Activated CD4-positive, alpha-beta memory T cell treated with anti-CD3 and anti-CD28 coated beads, Interleukin-2, amount 10 ng/mL, durations not matched to agents 7 days and 5 days (primary cell): Measurements from ENCODE around the gene PGS1. TPM values are rescaled to one million over a fixed set of nuclear protein-coding genes. Genes with fewer than 3 reads are reported as not detected.

Experiments
- CTCF ChIA-PET: fragments of 350-600 bp; sonication (Branson Sonifier 250); formaldehyde crosslinking; loops from one replicate; lab custom pipeline; 2021; ENCODE audit warnings: antibody characterized with exemption, inconsistent platforms; lab: Charles Lee
- POLR2A ChIA-PET: fragments of 350-600 bp; sonication (Branson Sonifier 250); formaldehyde crosslinking; loops from one replicate; lab custom pipeline; 2021; ENCODE audit warnings: antibody characterized with exemption; lab: Charles Lee
- DNase-seq: peaks from one replicate; pipeline ENCODE4 v3.0.0-alpha.2; 2020
- H3K27ac Mint-ChIP-seq: one replicate; pipeline ENCODE4 v1.8.0; 2021; ENCODE audit warnings: mild to moderate bottlenecking, mixed read lengths
- H3K27me3 Mint-ChIP-seq: one replicate; pipeline ENCODE4 v1.8.0; 2021; ENCODE audit warnings: mixed read lengths
- H3K36me3 Mint-ChIP-seq: one replicate; pipeline ENCODE4 v1.8.0; 2021; ENCODE audit warnings: low read depth, mixed read lengths
- H3K4me1 Mint-ChIP-seq: one replicate; pipeline ENCODE4 v1.8.0; 2021; ENCODE audit warnings: mixed read lengths
- H3K4me3 Mint-ChIP-seq: one replicate; pipeline ENCODE4 v1.8.0; 2021; ENCODE audit warnings: mild to moderate bottlenecking, mixed read lengths
- H3K9me3 Mint-ChIP-seq: one replicate; pipeline ENCODE4 v1.8.0; 2021; ENCODE audit warnings: mixed read lengths
- total RNA-seq, 2 experiments: library from RNA; stranded (reverse); gene quantifications; one replicate each; pipeline ENCODE4 v1.2.3, GENCODE V29; 2021

Gene PGS1
- total RNA-seq, 2 experiments from 2014 or later: 70.7 to 75.5 TPM

DNA sequence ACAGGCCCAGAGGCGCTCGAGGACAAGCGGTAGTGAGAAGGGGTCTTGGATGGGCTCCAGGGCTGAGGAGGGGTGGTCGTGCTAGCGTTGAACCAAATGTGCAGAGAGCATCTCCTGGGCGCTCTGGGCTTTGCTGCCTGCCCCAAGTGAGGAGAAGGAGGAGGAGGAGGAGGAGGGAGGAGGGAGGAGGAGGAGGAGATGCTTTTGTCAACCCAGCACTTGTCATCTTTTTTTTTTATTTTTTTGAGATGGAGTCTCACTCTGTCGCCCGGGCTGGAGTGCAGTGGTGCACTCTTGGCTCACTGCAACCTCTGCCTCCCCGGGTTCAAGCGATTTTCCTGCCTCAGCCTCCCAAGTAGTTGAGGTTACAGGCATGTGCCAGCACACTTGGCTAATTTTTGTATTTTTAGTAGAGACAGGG, 59.8 kb downstream of the PGS1 start:
- ChIA-PET POLR2A (no interaction called here), CTCF (no interaction called here)
- Mint-ChIP-seq H3K36me3 (no peaks in the 10 kb centered on the region), H3K4me1 (no peaks in the 10 kb centered on the region), H3K9me3 (no peaks in the 10 kb centered on the region), H3K4me3 (no peak overlapping the region), H3K27ac (no peak overlapping the region), H3K27me3 (no peaks in the 10 kb centered on the region)
- DNase-seq: no peak

DNA sequence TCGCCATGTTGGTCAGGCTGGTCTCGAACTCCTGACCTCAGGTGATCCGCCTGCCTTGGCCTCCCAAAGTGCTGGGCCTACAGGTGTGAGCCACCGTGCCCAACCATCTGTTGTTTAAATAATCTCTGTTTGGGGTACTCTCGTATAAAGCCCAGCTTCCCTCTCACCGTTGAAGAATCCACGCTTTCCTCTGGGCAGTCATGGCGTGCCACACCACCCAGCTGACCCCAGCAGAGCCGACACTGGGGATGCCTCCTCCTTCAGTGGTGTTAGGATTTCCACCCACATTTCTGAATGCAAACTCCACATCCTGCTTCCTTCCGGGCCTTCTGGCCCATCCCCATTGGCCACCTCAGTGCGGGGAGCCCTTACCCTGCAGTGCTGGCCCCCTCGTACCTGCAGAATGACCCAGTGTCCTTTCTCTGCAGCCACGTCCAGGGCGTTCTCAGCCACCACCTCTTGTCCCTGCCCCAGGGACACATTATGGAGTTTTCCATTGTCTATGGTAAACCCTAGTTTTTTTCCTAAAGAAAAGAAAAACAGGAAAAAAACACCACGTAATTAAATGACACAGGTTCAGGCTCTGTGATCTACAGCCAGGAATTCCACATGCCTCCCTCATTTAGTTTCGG, 60.4 kb downstream of the PGS1 start:
- Mint-ChIP-seq H3K4me1 (no peaks in the 10 kb centered on the region), H3K27me3 (no peaks in the 10 kb centered on the region), H3K36me3 (no peaks in the 10 kb centered on the region), H3K9me3 (no peaks in the 10 kb centered on the region), H3K4me3 (no peak overlapping the region), H3K27ac (no peak overlapping the region)
- POLR2A ChIA-PET: no interaction called here
- DNase-seq: no peak
- CTCF ChIA-PET: no interaction called here

DNA sequence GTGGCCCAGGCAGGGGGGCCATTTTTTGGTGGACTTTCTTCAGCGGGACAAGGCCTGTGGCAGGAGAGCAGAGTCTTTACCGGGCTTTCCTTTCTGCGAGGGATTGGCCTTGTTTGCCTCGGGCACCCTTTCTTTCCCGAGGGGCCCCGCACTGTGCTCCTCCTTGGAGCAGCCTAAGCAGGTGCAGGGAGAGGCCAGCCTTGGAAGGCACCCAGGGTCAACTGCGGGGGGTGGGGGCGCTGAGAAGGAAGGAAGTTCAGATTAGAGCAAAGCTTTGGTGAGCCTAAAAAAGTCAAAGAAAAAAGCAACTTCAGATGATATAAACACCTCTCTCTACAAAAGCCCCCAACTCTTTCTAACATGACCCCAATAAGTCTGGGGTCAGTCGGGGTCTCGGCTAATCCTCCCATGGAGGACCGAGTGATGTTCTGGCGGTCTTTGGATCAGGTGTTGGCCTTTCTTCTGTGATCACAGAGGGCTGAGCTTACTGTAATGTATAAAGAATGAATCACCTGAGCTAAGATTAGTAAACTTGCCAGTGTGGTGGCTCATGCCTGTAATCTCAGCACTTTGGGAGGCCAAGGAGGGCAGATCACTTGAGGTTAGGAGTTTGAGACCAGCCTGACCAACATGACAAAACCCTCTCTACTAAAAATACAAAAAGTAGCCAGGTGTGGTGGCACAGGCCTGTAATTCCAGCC, 63.0 kb downstream of the PGS1 start:
- H3K36me3 Mint-ChIP-seq: no peaks in the 10 kb centered on the region
- no peaks in the 10 kb centered on the region for H3K9me3 Mint-ChIP-seq
- CTCF ChIA-PET: no interaction called here
- POLR2A ChIA-PET: no interaction called here
- H3K27ac Mint-ChIP-seq: no peak overlapping the region
- H3K4me3 Mint-ChIP-seq: no peak overlapping the region
- H3K4me1 Mint-ChIP-seq: no peaks in the 10 kb centered on the region
- no peak for DNase-seq
- H3K27me3 Mint-ChIP-seq: peaks cover 2% of the 10 kb centered on the region

DNA sequence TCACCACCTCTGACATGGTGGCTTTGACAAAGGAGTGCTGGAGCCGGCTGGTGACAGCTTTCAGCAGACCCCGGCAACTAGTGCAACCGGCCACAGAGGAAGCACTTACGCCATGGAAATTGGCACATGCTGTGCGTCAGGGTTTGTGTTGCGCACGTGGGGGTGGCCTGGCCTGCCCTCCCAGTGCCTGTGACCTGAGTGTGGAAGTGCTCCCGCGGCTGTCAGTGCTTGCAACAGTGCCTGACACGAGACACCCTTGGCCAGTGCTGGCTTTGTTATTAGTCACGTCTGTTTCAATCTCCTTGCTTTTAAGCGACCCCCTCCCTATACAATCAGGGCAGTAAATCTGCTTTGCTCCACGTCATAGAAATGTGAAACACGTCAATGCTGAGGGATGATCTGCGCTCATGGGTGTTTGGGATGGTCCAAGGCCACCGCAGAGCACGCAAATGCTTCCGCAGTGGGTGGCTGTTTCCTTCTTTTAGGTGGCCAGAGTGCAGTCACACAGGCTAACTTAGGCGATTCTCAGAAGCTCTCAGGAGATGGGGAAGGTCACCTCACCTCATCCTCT, 64.3 kb downstream of the PGS1 start:
- Mint-ChIP-seq H3K27ac (no peak overlapping the region), H3K4me3 (no peak overlapping the region), H3K9me3 (no peaks in the 10 kb centered on the region), H3K27me3 (peaks cover 2% of the 10 kb centered on the region), H3K4me1 (no peaks in the 10 kb centered on the region), H3K36me3 (no peaks in the 10 kb centered on the region)
- DNase-seq: no peak
- ChIA-PET CTCF (no interaction called here), POLR2A (no interaction called here)

- Mint-ChIP-seq H3K27ac (no peak overlapping the region), H3K27me3 (peaks cover 2% of the 10 kb centered on the region), H3K36me3 (no peaks in the 10 kb centered on the region), H3K4me1 (no peaks in the 10 kb centered on the region), H3K4me3 (no peak overlapping the region), H3K9me3 (no peaks in the 10 kb centered on the region)
- POLR2A ChIA-PET: no interaction called here
- CTCF ChIA-PET: no interaction called here
- no peak for DNase-seq
Observed at GRCh38 chr17:78444392-78444791, 65.9 kb downstream of the PGS1 start.

GRCh38 chr17:78446833-78447232, 68.4 kb downstream of the PGS1 start:
- Mint-ChIP-seq H3K36me3 (no peaks in the 10 kb centered on the region), H3K9me3 (no peaks in the 10 kb centered on the region), H3K27ac (no peak overlapping the region), H3K4me3 (no peak overlapping the region), H3K4me1 (no peaks in the 10 kb centered on the region), H3K27me3 (peaks cover 2% of the 10 kb centered on the region)
- CTCF ChIA-PET: interaction anchor here (1.1 to 1.7 kb wide), 2 partner anchors 8 to 11 kb away, joined by 4 to 5 read pairs; no protein-coding TSS in a partner anchor
- POLR2A ChIA-PET: no interaction called here
- DNase-seq: no peak

DNA sequence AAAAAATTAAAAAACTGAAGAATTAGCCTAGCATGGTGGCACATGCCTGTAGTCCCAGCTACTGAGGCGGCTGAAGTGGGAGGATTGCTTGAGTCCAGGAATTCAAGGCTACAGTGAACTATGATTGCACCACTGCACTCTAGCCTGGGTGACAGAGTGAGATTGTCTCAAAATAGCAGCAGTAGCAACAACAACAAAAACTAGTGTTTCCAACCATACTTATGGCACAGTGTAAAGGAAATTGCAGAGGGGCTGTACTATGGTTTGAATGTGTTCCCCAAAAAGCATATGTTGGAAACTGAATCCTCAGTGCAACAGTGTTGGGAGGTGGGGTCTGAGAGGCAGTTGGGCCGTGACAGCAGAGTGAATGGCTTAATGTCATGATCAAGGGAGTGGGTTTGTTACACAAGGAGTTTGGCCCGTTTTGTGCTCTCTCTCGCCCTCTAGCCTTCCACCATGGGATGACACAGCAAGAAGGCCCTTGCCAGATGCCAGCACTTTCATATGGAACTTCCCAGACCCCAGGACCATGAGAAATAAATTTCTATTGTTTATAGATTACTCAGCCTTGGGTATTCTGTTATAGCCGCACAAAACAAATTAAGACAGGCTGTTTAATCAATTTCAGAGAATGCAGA, 70.0 kb downstream of the PGS1 start:
- no peaks in the 10 kb centered on the region for H3K36me3 Mint-ChIP-seq
- H3K27me3 Mint-ChIP-seq: peaks cover 2% of the 10 kb centered on the region
- DNase-seq: peak; percentile 50
- H3K9me3 Mint-ChIP-seq: no peaks in the 10 kb centered on the region
- H3K4me1 Mint-ChIP-seq: no peaks in the 10 kb centered on the region
- no peak overlapping the region for H3K4me3 Mint-ChIP-seq
- ChIA-PET CTCF (interaction anchor here (1.2 kb wide), 1 partner anchor 21 kb away, joined by 3 read pairs; no protein-coding TSS in a partner anchor), POLR2A (no interaction called here)
- no peak overlapping the region for H3K27ac Mint-ChIP-seq

DNA sequence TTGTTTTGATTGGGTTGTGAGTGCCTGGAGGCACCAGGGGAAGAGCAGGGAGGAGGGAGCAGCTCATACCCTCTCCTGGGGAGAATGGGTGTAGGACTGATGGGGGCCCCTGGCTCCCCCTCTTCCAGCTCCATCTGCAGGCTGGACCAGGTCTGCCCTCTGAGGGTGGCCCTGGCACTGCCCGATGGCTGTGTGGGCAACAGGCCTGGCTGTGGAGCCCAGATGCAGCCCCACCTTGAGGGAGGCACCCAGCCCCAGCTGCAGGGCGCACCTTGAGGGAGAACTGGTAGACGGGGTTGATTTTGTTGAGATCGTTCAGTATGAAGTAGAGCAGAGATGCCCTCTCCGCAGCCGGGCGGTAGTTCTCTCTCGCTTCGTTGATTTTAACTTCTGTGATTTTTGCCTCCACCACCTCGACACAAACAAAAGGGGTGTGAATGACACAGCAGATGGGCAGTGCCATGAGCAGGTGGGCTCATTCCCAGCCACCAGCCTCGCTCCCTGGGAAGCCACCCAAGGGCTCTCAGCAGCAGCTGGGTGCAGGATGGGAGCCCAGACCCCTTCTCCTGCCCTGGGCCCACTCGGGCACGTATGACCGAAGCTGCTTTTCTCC, 71.6 kb downstream of the PGS1 start:
- no peaks in the 10 kb centered on the region for H3K9me3 Mint-ChIP-seq
- no peak for DNase-seq
- H3K27me3 Mint-ChIP-seq: peaks cover 2% of the 10 kb centered on the region
- H3K4me3 Mint-ChIP-seq: no peak overlapping the region
- H3K36me3 Mint-ChIP-seq: no peaks in the 10 kb centered on the region
- H3K4me1 Mint-ChIP-seq: no peaks in the 10 kb centered on the region
- no peak overlapping the region for H3K27ac Mint-ChIP-seq
- ChIA-PET POLR2A (no interaction called here), CTCF (no interaction called here)

GRCh38 chr17:78450696-78451345, 72.4 kb downstream of the PGS1 start:
- ChIA-PET POLR2A (no interaction called here), CTCF (no interaction called here)
- DNase-seq: no peak
- Mint-ChIP-seq H3K27me3 (peaks cover 2% of the 10 kb centered on the region), H3K27ac (no peak overlapping the region), H3K4me1 (no peaks in the 10 kb centered on the region), H3K4me3 (no peak overlapping the region), H3K9me3 (no peaks in the 10 kb centered on the region), H3K36me3 (no peaks in the 10 kb centered on the region)

- Mint-ChIP-seq H3K27ac (no peak overlapping the region), H3K36me3 (no peaks in the 10 kb centered on the region), H3K4me1 (no peaks in the 10 kb centered on the region), H3K4me3 (no peak overlapping the region), H3K9me3 (no peaks in the 10 kb centered on the region), H3K27me3 (no peaks in the 10 kb centered on the region)
- CTCF ChIA-PET: no interaction called here
- POLR2A ChIA-PET: no interaction called here
- DNase-seq: no peak
Observed at GRCh38 chr17:78451753-78452152, 73.3 kb downstream of the PGS1 start.

DNA sequence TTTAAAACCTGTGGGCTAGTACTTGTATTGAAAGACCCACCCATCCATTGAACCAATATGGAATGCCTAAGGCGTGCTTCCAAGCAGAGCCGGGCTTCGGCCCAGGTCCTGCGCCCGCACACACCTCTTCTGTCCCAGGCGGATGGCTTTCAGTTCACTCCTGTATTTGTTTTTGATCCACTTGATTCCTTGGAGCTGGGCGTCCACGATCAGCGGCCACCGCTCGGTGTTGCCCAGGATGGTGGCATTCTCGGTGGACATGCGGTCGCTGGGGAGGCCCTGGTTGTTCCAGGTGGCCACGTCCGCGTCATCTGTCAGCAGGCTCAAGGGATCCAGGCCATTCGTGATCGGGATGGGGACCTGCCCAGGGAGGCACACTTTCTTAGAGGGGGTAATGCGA, 75.9 kb downstream of the PGS1 start:
- Mint-ChIP-seq H3K9me3 (no peaks in the 10 kb centered on the region), H3K4me1 (no peaks in the 10 kb centered on the region), H3K27ac (no peak overlapping the region), H3K36me3 (no peaks in the 10 kb centered on the region), H3K27me3 (no peaks in the 10 kb centered on the region), H3K4me3 (no peak overlapping the region)
- CTCF ChIA-PET: interaction anchor here (1.5 to 1.8 kb wide), 2 partner anchors 8 to 9 kb away, joined by 5 read pairs; no protein-coding TSS in a partner anchor
- POLR2A ChIA-PET: interaction anchor here (0.7 kb wide), 1 partner anchor 268 kb away, joined by 3 read pairs; no protein-coding TSS in a partner anchor
- no peak for DNase-seq

DNA sequence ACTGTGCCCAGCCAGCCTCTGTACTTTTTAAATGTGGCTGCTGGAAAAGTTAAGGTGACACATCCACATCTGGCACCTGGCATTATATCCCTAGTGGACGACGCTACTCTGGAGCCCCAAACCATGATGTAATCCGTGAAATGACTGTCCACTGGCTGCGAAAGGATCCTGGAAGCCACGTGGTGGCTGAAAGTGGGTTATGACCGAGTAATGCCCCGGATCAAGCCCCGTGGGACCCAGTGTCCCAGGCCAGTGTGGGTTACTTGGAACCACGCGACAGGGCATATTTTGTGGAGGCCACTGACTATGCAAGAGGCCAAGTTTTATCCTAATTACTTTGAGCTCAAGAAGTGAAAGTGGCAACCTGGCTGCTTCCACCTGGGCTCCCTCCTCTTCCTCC, 79.6 kb downstream of the PGS1 start:
- DNase-seq: no peak
- Mint-ChIP-seq H3K4me3 (no peak overlapping the region), H3K27me3 (no peaks in the 10 kb centered on the region), H3K4me1 (no peaks in the 10 kb centered on the region), H3K36me3 (no peaks in the 10 kb centered on the region), H3K9me3 (no peaks in the 10 kb centered on the region), H3K27ac (no peak overlapping the region)
- CTCF ChIA-PET: interaction anchor here (1.2 kb wide), 1 partner anchor 12 kb away, joined by 4 read pairs; no protein-coding TSS in a partner anchor
- POLR2A ChIA-PET: no interaction called here
